Mesendoderm (in vitro differentiated cells): ENCODE data around the gene ANAPC1.
"Not testable (repeated sequence)": the region's sequence is repeated elsewhere in the genome, so short reads cannot be mapped to it uniquely, and the experiment has no call there.

ENCODE experiments used
- DNase-seq: peaks from one replicate; pipeline ENCODE4 v3.0.0; 2013
- H2AK5ac ChIP-seq: 2 replicates; pipeline ENCODE4 v1.6.1; 2013; ENCODE audit warnings: low read length, inconsistent platforms
- H2BK120ac ChIP-seq: 2 replicates; pipeline ENCODE4 v1.6.1; 2013; ENCODE audit warnings: low read depth, mild to moderate bottlenecking, low read length, moderate library complexity, mixed read lengths
- H2BK15ac ChIP-seq: replicated peaks from 2 replicates; pipeline ENCODE4 v1.6.1; 2013; ENCODE audit warnings: low read depth, mild to moderate bottlenecking, moderate library complexity
- H2BK5ac ChIP-seq: 2 replicates; pipeline ENCODE4 v1.6.1; 2013; ENCODE audit warnings: low read length, inconsistent platforms
- H3K18ac ChIP-seq: 2 replicates; pipeline ENCODE4 v1.6.1; 2013; ENCODE audit warnings: mild to moderate bottlenecking, low read length, mixed read lengths
- H3K23ac ChIP-seq: one replicate; pipeline ENCODE4 v1.6.1; 2013; ENCODE audit warnings: low read length
- H3K27ac ChIP-seq: 2 replicates; pipeline ENCODE4 v1.5.1; 2013; ENCODE audit warnings: low read depth, mild to moderate bottlenecking, inconsistent platforms, low read length, moderate library complexity
- H3K27me3 ChIP-seq: 2 replicates; pipeline ENCODE4 v1.6.1; 2013; ENCODE audit warnings: low read length, control low read depth, mild to moderate bottlenecking, inconsistent platforms; ENCODE audit not compliant: insufficient read depth, poor library complexity
- H3K36me3 ChIP-seq: 2 replicates; pipeline ENCODE4 v1.6.1; 2013; ENCODE audit warnings: low read length, inconsistent platforms; ENCODE audit not compliant: control insufficient read depth, insufficient read depth
- H3K4ac ChIP-seq: one replicate; pipeline ENCODE4 v1.6.1; 2013; ENCODE audit warnings: low read depth, mild to moderate bottlenecking, low read length, moderate library complexity
- H3K4me1 ChIP-seq: 2 replicates; pipeline ENCODE4 v1.6.1; 2013; ENCODE audit warnings: low read depth, low read length, inconsistent platforms; ENCODE audit not compliant: control insufficient read depth
- H3K4me2 ChIP-seq: 2 replicates; pipeline ENCODE4 v1.6.1; 2013; ENCODE audit warnings: low read length
- H3K4me3 ChIP-seq: 2 replicates; pipeline ENCODE4 v1.5.1; 2013; ENCODE audit warnings: mild to moderate bottlenecking, low read length
- H3K56ac ChIP-seq: one replicate; pipeline ENCODE4 v1.6.1; 2013; ENCODE audit warnings: low read length
- H3K79me1 ChIP-seq: 2 replicates; pipeline ENCODE4 v1.6.1; 2013; ENCODE audit warnings: low read length, inconsistent platforms
- H3K79me2 ChIP-seq: 2 replicates; pipeline ENCODE4 v1.6.1; 2013; ENCODE audit warnings: mild to moderate bottlenecking, low read length; ENCODE audit not compliant: control insufficient read depth, insufficient read depth
- H3K9ac ChIP-seq: 2 replicates; pipeline ENCODE4 v1.6.1; 2013; ENCODE audit warnings: low read length, inconsistent platforms
- H4K5ac ChIP-seq: one replicate; pipeline ENCODE4 v1.6.1; 2013; ENCODE audit warnings: low read length
- H4K8ac ChIP-seq: one replicate; pipeline ENCODE4 v1.6.1; 2013; ENCODE audit warnings: low read depth, mild to moderate bottlenecking, control low read depth, low read length, moderate library complexity
- WGBS: extraction: QIAGEN DNeasy Blood & Tissue Kit; methylation state at CpG from one replicate; pipeline ENCODE4 v1.1.7; 2013; ENCODE audit warnings: low lambda C conversion rate, missing lambda C conversion rate; ENCODE audit not compliant: insufficient coverage; ENCODE audit errors: extremely low coverage; 5-methylcytosine and 5-hydroxymethylcytosine counted together

ANAPC1 gene

GRCh38 chr2:111909079-111909478, 25.1 kb upstream of the ANAPC1 start:
- Histone ChIP-seq H3K4me2 (no peak overlapping the region), H3K18ac (no peak overlapping the region), H3K4ac (no peak overlapping the region), H3K36me3 (no peaks in the 10 kb centered on the region), H3K4me1 (peaks cover 24% of the 10 kb centered on the region), H2BK120ac (no peak overlapping the region), H3K79me2 (peaks cover 17% of the 10 kb centered on the region), H3K27me3 (no peaks in the 10 kb centered on the region), H2BK15ac (no peak overlapping the region), H4K8ac (no peak overlapping the region), H4K5ac (no peak overlapping the region), H3K79me1 (peaks cover 22% of the 10 kb centered on the region), H3K9ac (no peak overlapping the region), H2BK5ac (no peak overlapping the region), H3K56ac (no peak overlapping the region), H3K4me3 (no peak overlapping the region), H3K27ac (no peak overlapping the region), H2AK5ac (no peak overlapping the region), H3K23ac (no peak overlapping the region)
- DNase-seq = no peak
- no CpG with 5 or more reads among the region's 3 CpGs for WGBS

- no peak overlapping the region for H3K4ac ChIP-seq
- H3K4me3 ChIP-seq = no peak overlapping the region
- H3K4me1 ChIP-seq = peaks cover 27% of the 10 kb centered on the region
- H3K27ac ChIP-seq = no peak overlapping the region
- no peak overlapping the region for H3K9ac ChIP-seq
- DNase-seq = no peak
- no peak overlapping the region for H3K56ac ChIP-seq
- no peaks in the 10 kb centered on the region for H3K27me3 ChIP-seq
- no peak overlapping the region for H2AK5ac ChIP-seq
- no peak overlapping the region for H2BK15ac ChIP-seq
- H4K8ac ChIP-seq = no peak overlapping the region
- no CpG with 5 or more reads among the region's 1 CpG for WGBS
- no peak overlapping the region for H2BK5ac ChIP-seq
- no peak overlapping the region for H3K4me2 ChIP-seq
- H2BK120ac ChIP-seq = no peak overlapping the region
- no peak overlapping the region for H3K18ac ChIP-seq
- no peaks in the 10 kb centered on the region for H3K36me3 ChIP-seq
- H4K5ac ChIP-seq = no peak overlapping the region
- peaks cover 22% of the 10 kb centered on the region for H3K79me1 ChIP-seq
- peaks cover 19% of the 10 kb centered on the region for H3K79me2 ChIP-seq
- no peak overlapping the region for H3K23ac ChIP-seq
Observed at GRCh38 chr2:111908578-111908977, 24.6 kb upstream of the ANAPC1 start.

- Histone ChIP-seq H2BK15ac (no peak overlapping the region), H3K9ac (no peak overlapping the region), H3K4me1 (peaks cover 38% of the 10 kb centered on the region), H3K79me2 (peaks cover 19% of the 10 kb centered on the region), H3K27me3 (no peaks in the 10 kb centered on the region), H2AK5ac (no peak overlapping the region), H3K23ac (no peak overlapping the region), H3K79me1 (peaks cover 22% of the 10 kb centered on the region), H3K18ac (no peak overlapping the region), H4K8ac (no peak overlapping the region), H3K36me3 (no peaks in the 10 kb centered on the region), H4K5ac (no peak overlapping the region), H3K56ac (no peak overlapping the region), H3K27ac (no peak overlapping the region), H2BK5ac (no peak overlapping the region), H2BK120ac (no peak overlapping the region), H3K4me2 (no peak overlapping the region), H3K4me3 (no peak overlapping the region), H3K4ac (no peak overlapping the region)
- no CpG with 5 or more reads among the region's 4 CpGs for WGBS
- peak; percentile 54 for DNase-seq
Observed at GRCh38 chr2:111905990-111906735, 22.2 kb upstream of the ANAPC1 start.

GRCh38 chr2:111905475-111905869, 21.5 kb upstream of the ANAPC1 start:
- H2AK5ac ChIP-seq, H3K9ac ChIP-seq, H2BK15ac ChIP-seq, H4K8ac ChIP-seq, H3K4me2 ChIP-seq, H3K36me3 ChIP-seq, H3K4me3 ChIP-seq, H3K56ac ChIP-seq, H2BK120ac ChIP-seq, H3K23ac ChIP-seq, DNase-seq, H3K4ac ChIP-seq, H3K27ac ChIP-seq, H2BK5ac ChIP-seq, H3K18ac ChIP-seq, H3K27me3 ChIP-seq, H4K5ac ChIP-seq: not testable (repeated sequence)
- WGBS = no CpG with 5 or more reads among the region's 9 CpGs
- Histone ChIP-seq H3K79me2 (peaks cover 19% of the 10 kb centered on the region), H3K79me1 (peaks cover 20% of the 10 kb centered on the region), H3K4me1 (peaks cover 38% of the 10 kb centered on the region)

- no peak overlapping the region for H3K4ac ChIP-seq
- peaks cover 21% of the 10 kb centered on the region for H3K79me1 ChIP-seq
- no peak overlapping the region for H3K56ac ChIP-seq
- H3K79me2 ChIP-seq = peaks cover 20% of the 10 kb centered on the region
- no peak overlapping the region for H4K8ac ChIP-seq
- H4K5ac ChIP-seq = no peak overlapping the region
- H3K36me3 ChIP-seq = no peaks in the 10 kb centered on the region
- WGBS = no CpG with 5 or more reads among the region's 10 CpGs
- peak overlapping the region; percentile 2 for H3K18ac ChIP-seq
- no peak overlapping the region for H2BK5ac ChIP-seq
- no peak overlapping the region for H2BK120ac ChIP-seq
- H2BK15ac ChIP-seq = no peak overlapping the region
- no peak overlapping the region for H3K4me2 ChIP-seq
- no peak overlapping the region for H2AK5ac ChIP-seq
- no peak for DNase-seq
- peaks cover 40% of the 10 kb centered on the region for H3K4me1 ChIP-seq
- no peak overlapping the region for H3K27ac ChIP-seq
- H3K27me3 ChIP-seq = no peaks in the 10 kb centered on the region
- H3K4me3 ChIP-seq = no peak overlapping the region
- H3K9ac ChIP-seq = no peak overlapping the region
- H3K23ac ChIP-seq = no peak overlapping the region
Observed at GRCh38 chr2:111904726-111905474, 20.9 kb upstream of the ANAPC1 start.
